Bronchial epithelial cell (primary cell): ENCODE data around the gene NEK10. TPM values are rescaled to one million over a fixed set of nuclear protein-coding genes. Genes with fewer than 3 reads are reported as not detected.

Source experiments
- DNase-seq: peaks from one replicate; pipeline ENCODE4 v3.0.0-alpha.2; 2010; ENCODE audit warnings: low read depth
- FAIRE-seq: peaks from 2 replicates; lab custom pipeline; 2011; peaks lifted over from hg19 to GRCh38; lab: Jason Lieb, UNC
- H3K27me3 ChIP-seq: 2 replicates; pipeline ENCODE4 v1.5.1; 2011; ENCODE audit warnings: low read length; ENCODE audit not compliant: control insufficient read depth, insufficient read depth
- H3K36me3 ChIP-seq: 2 replicates; pipeline ENCODE4 v1.5.1; 2011; ENCODE audit warnings: low read length; ENCODE audit not compliant: control insufficient read depth, insufficient read depth
- H3K4me3 ChIP-seq: 2 replicates; pipeline ENCODE4 v1.5.1; 2011; ENCODE audit warnings: mild to moderate bottlenecking, low read depth, low read length, control low read depth
- CTCF ChIP-seq: IDR thresholded peaks from 2 replicates; pipeline ENCODE4 v1.5.1; 2011; ENCODE audit warnings: mild to moderate bottlenecking, moderate library complexity, low read length, control low read depth, inconsistent platforms; ENCODE audit not compliant: insufficient read depth, severe bottlenecking
- total RNA-seq: library from RNA; depleted of rRNA; stranded (reverse); fragments of >200 nt; gene quantifications from 2 replicates; pipeline ENCODE4 v1.2.1, GENCODE V29; 2014

The NEK10 gene
- total RNA-seq, 1 donor from 2014 or later, result 1.1 TPM

GRCh38 chr3:27089068-27089467 is 280.1 kb downstream of the NEK10 start:
- Histone ChIP-seq H3K27me3 (no peaks in the 10 kb centered on the region), H3K36me3 (no peaks in the 10 kb centered on the region), H3K4me3 (no peak overlapping the region)
- FAIRE-seq, result no peak
- no peak for TF ChIP-seq CTCF
- peak; percentile 17 for DNase-seq

GRCh38 chr3:27085829-27086730 is 283.1 kb downstream of the NEK10 start:
- DNase-seq (no peak), FAIRE-seq (no peak)
- no peak for TF ChIP-seq CTCF
- H3K36me3 ChIP-seq, result no peaks in the 10 kb centered on the region
- H3K4me3 ChIP-seq, result no peak overlapping the region
- H3K27me3 ChIP-seq, result no peaks in the 10 kb centered on the region

DNA sequence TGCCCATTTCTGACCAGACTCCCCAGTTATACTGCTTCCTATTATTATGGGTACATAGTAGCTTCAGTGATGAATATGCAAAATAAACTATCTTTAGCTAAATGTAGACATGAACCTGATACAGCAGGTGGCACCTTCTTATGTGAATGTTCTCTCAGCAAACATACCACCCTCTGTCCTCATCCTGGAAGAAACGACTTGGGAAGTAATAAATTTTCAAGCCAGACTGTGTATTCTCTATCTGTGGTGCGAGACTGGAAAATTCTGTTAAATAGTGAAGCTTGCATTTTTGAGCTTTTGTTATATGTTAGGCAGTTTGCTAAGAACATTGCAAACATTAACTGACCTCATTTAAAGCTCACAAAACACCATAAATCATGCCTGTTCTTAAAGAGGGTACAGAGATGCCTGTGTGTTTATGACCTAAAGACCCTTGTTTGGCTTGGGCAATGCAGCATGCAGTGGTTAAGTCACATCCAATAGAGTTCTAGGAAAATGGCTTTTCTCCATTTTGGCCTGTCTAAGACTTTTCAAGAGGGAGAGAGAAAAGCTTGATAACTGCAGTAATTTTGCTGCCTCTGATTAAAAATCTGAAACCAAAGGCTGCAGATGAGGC is 287.1 kb downstream of the NEK10 start:
- Histone ChIP-seq H3K4me3 (no peak overlapping the region), H3K27me3 (no peaks in the 10 kb centered on the region), H3K36me3 (no peaks in the 10 kb centered on the region)
- no peak for TF ChIP-seq CTCF
- no peak for DNase-seq
- FAIRE-seq, result no peak

- no peaks in the 10 kb centered on the region for H3K36me3 ChIP-seq
- H3K4me3 ChIP-seq, result no peak overlapping the region
- H3K27me3 ChIP-seq, result no peaks in the 10 kb centered on the region
- FAIRE-seq (no peak), DNase-seq (no peak)
- no peak for TF ChIP-seq CTCF
Observed at GRCh38 chr3:27081566-27081965, 287.6 kb downstream of the NEK10 start.

- TF ChIP-seq CTCF, result no peak
- Histone ChIP-seq H3K27me3 (no peaks in the 10 kb centered on the region), H3K4me3 (no peak overlapping the region), H3K36me3 (no peaks in the 10 kb centered on the region)
- no peak for DNase-seq
- FAIRE-seq, result no peak
Observed at GRCh38 chr3:27080258-27080525, 289.0 kb downstream of the NEK10 start.
